Mammary microvascular endothelial cell (primary cell): ENCODE measurements around the gene CT45A5. TPM values are rescaled to one million over a fixed set of nuclear protein-coding genes. Genes with fewer than 3 reads are reported as not detected.

ENCODE experiments used
- total RNA-seq: library from RNA; depleted of rRNA; stranded (reverse); fragments of >200 nt; gene quantifications from 2 replicates; pipeline ENCODE4 v1.2.3, GENCODE V29; 2015

The CT45A5 gene
- total RNA-seq = not detected in 2 replicates

GRCh38 chrX:135785403-135785802, at the start of gene CT45A5:
TSS of gene CT45A5 (minus strand) at chrX:135785503. CDS start at chrX:135781729, 3,774 bp downstream.

GRCh38 chrX:135819912-135820311, 34.6 kb upstream of the CT45A5 start, which contains the start of gene CT45A2:
TSS of gene CT45A2 (minus strand) at chrX:135820012. CDS start at chrX:135816265, 3,747 bp downstream.

GRCh38 chrX:135802687-135803086, 17.4 kb upstream of the CT45A5 start, which contains the start of gene CT45A6:
TSS of gene CT45A6 (minus strand) at chrX:135802787. CDS start at chrX:135798993, 3,794 bp downstream.

GRCh38 chrX:135768091-135768490, 17.2 kb downstream of the CT45A5 start, which contains the start of gene CT45A3:
TSS of gene CT45A3 (minus strand) at chrX:135768191. CDS start at chrX:135764444, 3,747 bp downstream.

Other genes with a start within 250 kb of the CT45A5 start
- not detected in 2 replicates for gene CT45A1, start 71.9 kb downstream of the CT45A5 start, total RNA-seq
- gene CT45A3, start 17.3 kb downstream of the CT45A5 start, total RNA-seq = not detected in 2 replicates
- not detected in 2 replicates for gene CT45A6, start 17.3 kb upstream of the CT45A5 start, total RNA-seq
- not detected in 2 replicates for gene CT45A2, start 34.5 kb upstream of the CT45A5 start, total RNA-seq
- not detected in 2 replicates for gene CT45A7, start 51.8 kb upstream of the CT45A5 start, total RNA-seq
- gene CT45A8, start 69.0 kb upstream of the CT45A5 start, total RNA-seq = not detected in 2 replicates
- gene CT45A9, start 86.3 kb upstream of the CT45A5 start, total RNA-seq = not detected in 2 replicates
- not detected in 2 replicates for gene CT45A10, start 107.9 kb upstream of the CT45A5 start, total RNA-seq
- gene SAGE1, start 108.2 kb upstream of the CT45A5 start, total RNA-seq = not detected in 2 replicates
- gene MMGT1, start 188.5 kb upstream of the CT45A5 start, total RNA-seq = 15.9 and 16.4 TPM in 2 replicates
- gene SLC9A6, start 199.9 kb upstream of the CT45A5 start, total RNA-seq = 11.8 and 16.9 TPM in 2 replicates